ENCODE data around the gene ARRB1. TPM values are rescaled to one million over a fixed set of nuclear protein-coding genes. Genes with fewer than 3 reads are reported as not detected.
"Not testable (repeated sequence)": the region's sequence is repeated elsewhere in the genome, so short reads cannot be mapped to it uniquely, and the experiment has no call there.

ARRB1 gene
- total RNA-seq, 5 donors from 2014 or later (not counting 1 experiment from before 2014, with no cell fraction given): 37.2 to 57.3 (median 47.3) TPM

GRCh38 chr11:75274716-75275115, 76.7 kb downstream of the ARRB1 start:
- H3K9me3 Mint-ChIP-seq: not testable (repeated sequence)
- peaks cover 5 to 36% of the 10 kb centered on the region in 2 donors for H3K36me3 ChIP-seq (ENCODE audit: control insufficient read depth in 2 of 2, extremely low read depth in 1 of 2, insufficient read depth in 1 of 2, low read length in 1 of 2)

GRCh38 chr11:75273411-75274391, 77.8 kb downstream of the ARRB1 start:
- Histone ChIP-seq H3K36me3 (ENCODE audit: control insufficient read depth in 2 of 2, extremely low read depth in 1 of 2, insufficient read depth in 1 of 2, low read length in 1 of 2) (peaks cover 5 to 30% of the 10 kb centered on the region in 2 donors), H3K27me3 (replicated peaks in 1 of 2; ENCODE audit: control insufficient read depth in 2 of 2, extremely low read depth in 1 of 2, insufficient read depth in 2 of 2, low read length in 1 of 2) (no peaks in the 10 kb centered on the region), H3K27ac (ENCODE audit: low read length) (peak overlapping the region; percentile 89), H3K9me3 (no peaks in the 10 kb centered on the region), H3K4me3 (ENCODE audit: control insufficient read depth in 1 of 2, extremely low read depth in 1 of 2, low read length in 1 of 2) (no peak overlapping the region), H3K4me1 (ENCODE audit: control insufficient read depth in 1 of 2, extremely low read depth in 1 of 2, insufficient read depth in 2 of 2, low read length in 2 of 2) (peaks cover 45 to 73% of the 10 kb centered on the region in 2 experiments)
- DNase-seq (peak in 1 of 35 experiments; percentile 22), ATAC-seq (replicated peaks in 1 of 4) (no peak)
- Mint-ChIP-seq H3K4me3 (peak overlapping the region in 1 of 3 donors; percentile 56), H3K27me3 (no peaks in the 10 kb centered on the region), H3K4me1 (peaks cover 55 to 69% (median 60%) of the 10 kb centered on the region in 3 donors), H3K27ac (peak overlapping the region; percentile 97 to 99), H3K36me3 (peaks cover 26% of the 10 kb centered on the region), H3K9me3 (no peaks in the 10 kb centered on the region)
- ChIA-PET POLR2A (interaction anchor here in 1 of 2 donors (0.5 to 0.6 kb wide), 3 partner anchors 18 to 112 kb away, joined by 4 to 6 read pairs (median 5); no protein-coding TSS in a partner anchor), CTCF (interaction anchor here (0.6 to 4.6 kb wide), 6 partner anchors 22 to 133 kb away, joined by 3 to 36 read pairs (median 6); no protein-coding TSS in a partner anchor)
- 89% methylated on average over 7 of the region's 15 CpGs for WGBS (ENCODE audit: insufficient coverage)

More at GRCh38 chr11:75274716-75275115, 76.7 kb downstream of the ARRB1 start:
- H3K27me3 ChIP-seq (replicated peaks in 1 of 2; ENCODE audit: control insufficient read depth in 2 of 2, extremely low read depth in 1 of 2, insufficient read depth in 2 of 2, low read length in 1 of 2); ATAC-seq (replicated peaks in 1 of 4); H3K9me3 ChIP-seq; H3K4me3 ChIP-seq (ENCODE audit: control insufficient read depth in 1 of 2, extremely low read depth in 1 of 2, low read length in 1 of 2); H3K27me3 Mint-ChIP-seq: not testable (repeated sequence)
- H3K27ac ChIP-seq (ENCODE audit: low read length): peak overlapping the region; percentile 89
- H3K4me1 Mint-ChIP-seq: peaks cover 60 to 74% (median 66%) of the 10 kb centered on the region in 3 donors
- H3K36me3 Mint-ChIP-seq: peaks cover 30% of the 10 kb centered on the region
- ChIA-PET CTCF (interaction anchor here (1.0 to 4.1 kb wide), 12 partner anchors 18 to 259 kb away, joined by 3 to 32 read pairs (median 5); no protein-coding TSS in a partner anchor), POLR2A (interaction anchor here in 1 of 2 donors (0.5 to 0.6 kb wide), 3 partner anchors 19 to 158 kb away, joined by 3 to 6 read pairs (median 3); partner anchors contain the start of gene KLHL35)
- peak overlapping the region; percentile 97 to 99 for H3K27ac Mint-ChIP-seq
- DNase-seq: peak in 1 of 35 experiments; percentile 2
- WGBS (ENCODE audit: insufficient coverage): no CpG with 5 or more reads among the region's 3 CpGs
- H3K4me3 Mint-ChIP-seq: peak overlapping the region in 1 of 3 donors; percentile 56
- H3K4me1 ChIP-seq (ENCODE audit: control insufficient read depth in 1 of 2, extremely low read depth in 1 of 2, insufficient read depth in 2 of 2, low read length in 2 of 2): peaks cover 45 to 80% of the 10 kb centered on the region in 2 experiments

GRCh38 chr11:75272821-75273301, 78.6 kb downstream of the ARRB1 start:
- Histone ChIP-seq H3K27ac (ENCODE audit: low read length) (peak overlapping the region; percentile 89), H3K36me3 (ENCODE audit: control insufficient read depth in 2 of 2, extremely low read depth in 1 of 2, insufficient read depth in 1 of 2, low read length in 1 of 2) (peaks cover 5 to 24% of the 10 kb centered on the region in 2 donors), H3K4me1 (ENCODE audit: control insufficient read depth in 1 of 2, extremely low read depth in 1 of 2, insufficient read depth in 2 of 2, low read length in 2 of 2) (peaks cover 43 to 64% of the 10 kb centered on the region in 2 experiments), H3K4me3 (ENCODE audit: control insufficient read depth in 1 of 2, extremely low read depth in 1 of 2, low read length in 1 of 2) (no peak overlapping the region), H3K27me3 (replicated peaks in 1 of 2; ENCODE audit: control insufficient read depth in 2 of 2, extremely low read depth in 1 of 2, insufficient read depth in 2 of 2, low read length in 1 of 2) (no peaks in the 10 kb centered on the region), H3K9me3 (no peaks in the 10 kb centered on the region)
- peak overlapping the region in 1 of 3 donors; percentile 56 for H3K4me3 Mint-ChIP-seq
- POLR2A ChIA-PET: no interaction called here
- WGBS (ENCODE audit: insufficient coverage): 81% methylated on average over 6 of the region's 12 CpGs
- ATAC-seq (replicated peaks in 1 of 4) (no peak), DNase-seq (no peak)
- no peaks in the 10 kb centered on the region for H3K27me3 Mint-ChIP-seq
- CTCF ChIA-PET: interaction anchor here (0.7 to 4.6 kb wide), 5 partner anchors 11 to 132 kb away, joined by 3 to 36 read pairs (median 4); no protein-coding TSS in a partner anchor
- H3K27ac Mint-ChIP-seq: peak overlapping the region; percentile 97 to 99
- H3K36me3 Mint-ChIP-seq: peaks cover 27% of the 10 kb centered on the region
- H3K4me1 Mint-ChIP-seq: peaks cover 53 to 67% (median 56%) of the 10 kb centered on the region in 3 donors
- no peaks in the 10 kb centered on the region for H3K9me3 Mint-ChIP-seq

- 100% methylated on average over 4 of the region's 5 CpGs for WGBS (ENCODE audit: insufficient coverage)
- ChIA-PET CTCF (interaction anchor here (0.6 to 4.6 kb wide), 7 partner anchors 10 to 1277 kb away, joined by 3 to 36 read pairs (median 3); no protein-coding TSS in a partner anchor), POLR2A (no interaction called here)
- H3K27ac Mint-ChIP-seq: peak overlapping the region; percentile 97 to 99
- ATAC-seq (replicated peaks in 1 of 4) (no peak), DNase-seq (no peak)
- H3K4me1 Mint-ChIP-seq: peaks cover 49 to 63% (median 51%) of the 10 kb centered on the region in 3 donors
- no peaks in the 10 kb centered on the region for H3K9me3 Mint-ChIP-seq
- no peaks in the 10 kb centered on the region for H3K27me3 ChIP-seq (replicated peaks in 1 of 2; ENCODE audit: control insufficient read depth in 2 of 2, extremely low read depth in 1 of 2, insufficient read depth in 2 of 2, low read length in 1 of 2)
- H3K36me3 ChIP-seq (ENCODE audit: control insufficient read depth in 2 of 2, extremely low read depth in 1 of 2, insufficient read depth in 1 of 2, low read length in 1 of 2): peaks cover 4 to 21% of the 10 kb centered on the region in 2 donors
- peaks cover 39 to 60% of the 10 kb centered on the region in 2 experiments for H3K4me1 ChIP-seq (ENCODE audit: control insufficient read depth in 1 of 2, extremely low read depth in 1 of 2, insufficient read depth in 2 of 2, low read length in 2 of 2)
- H3K27me3 Mint-ChIP-seq: no peaks in the 10 kb centered on the region
- H3K36me3 Mint-ChIP-seq: peaks cover 24% of the 10 kb centered on the region
- H3K4me3 ChIP-seq (ENCODE audit: control insufficient read depth in 1 of 2, extremely low read depth in 1 of 2, low read length in 1 of 2): no peak overlapping the region
- H3K9me3 ChIP-seq: no peaks in the 10 kb centered on the region
- peak overlapping the region; percentile 89 for H3K27ac ChIP-seq (ENCODE audit: low read length)
- H3K4me3 Mint-ChIP-seq: peak overlapping the region in 1 of 3 donors; percentile 56
Observed at GRCh38 chr11:75272391-75272790, 79.1 kb downstream of the ARRB1 start.

DNA sequence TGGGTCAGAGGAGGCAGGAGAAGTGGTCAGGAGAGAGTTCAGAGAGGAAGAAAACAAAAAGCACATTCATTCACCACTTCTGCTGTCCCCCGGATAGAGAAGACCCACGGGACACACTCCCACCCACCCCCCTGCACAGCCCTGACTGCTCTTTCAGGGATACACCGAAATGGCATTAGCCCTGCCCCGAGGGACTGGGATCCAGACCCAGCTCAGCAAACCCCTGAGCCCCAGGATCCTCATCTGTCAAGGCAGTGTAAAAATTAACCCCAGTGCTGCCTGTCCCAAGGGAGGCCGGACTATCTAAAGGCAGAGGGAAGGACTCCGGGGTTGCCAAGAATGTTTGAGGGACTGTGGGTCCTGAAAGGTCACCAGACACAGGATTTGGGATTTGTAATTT, 79.7 kb downstream of the ARRB1 start:
- DNase-seq: no peak
- Histone ChIP-seq H3K9me3 (no peaks in the 10 kb centered on the region), H3K36me3 (ENCODE audit: control insufficient read depth in 2 of 2, extremely low read depth in 1 of 2, insufficient read depth in 1 of 2, low read length in 1 of 2) (peaks cover 0 to 25% of the 10 kb centered on the region in 2 donors), H3K4me3 (ENCODE audit: control insufficient read depth in 1 of 2, extremely low read depth in 1 of 2, low read length in 1 of 2) (no peak overlapping the region), H3K4me1 (ENCODE audit: control insufficient read depth in 1 of 2, extremely low read depth in 1 of 2, insufficient read depth in 2 of 2, low read length in 2 of 2) (peaks cover 32 to 53% of the 10 kb centered on the region in 2 experiments), H3K27me3 (replicated peaks in 1 of 2; ENCODE audit: control insufficient read depth in 2 of 2, extremely low read depth in 1 of 2, insufficient read depth in 2 of 2, low read length in 1 of 2) (no peaks in the 10 kb centered on the region), H3K27ac (ENCODE audit: low read length) (peak overlapping the region; percentile 42)
- Mint-ChIP-seq H3K27me3 (no peaks in the 10 kb centered on the region), H3K4me1 (peaks cover 42 to 56% (median 45%) of the 10 kb centered on the region in 3 donors), H3K27ac (peak overlapping the region; percentile 97 to 99), H3K4me3 (peak overlapping the region in 1 of 3 donors; percentile 56), H3K36me3 (peaks cover 22% of the 10 kb centered on the region), H3K9me3 (no peaks in the 10 kb centered on the region)
- ChIA-PET CTCF (interaction anchor here (0.6 to 4.6 kb wide), 11 partner anchors 9 to 1276 kb away, joined by 3 to 36 read pairs (median 4); no protein-coding TSS in a partner anchor), POLR2A (no interaction called here)
- 94% methylated on average over 3 of the region's 6 CpGs for WGBS (ENCODE audit: insufficient coverage)
- no peak for ATAC-seq (replicated peaks in 1 of 4)
